ENCODE measurements around the gene CAMK2G.

GRCh38 chr10:73881221-73881919 is 7.0 kb upstream of the CAMK2G start:
- TF ChIP-seq KDM1A (IDR thresholded peaks at IDR 0.05; ENCODE audit: low read depth) (no peak), MYC (IDR thresholded peaks at IDR 0.05; ENCODE audit: borderline replicate concordance, low read length) (no peak), CTCF (IDR thresholded peaks at IDR 0.05) (no peak), CEBPB (IDR thresholded peaks at IDR 0.05) (no peak), SMC3 (IDR thresholded peaks at IDR 0.05) (no peak), RAD21 (conservative IDR thresholded peaks at IDR 0.05 in 1 of 2, IDR thresholded peaks at IDR 0.05 in 1 of 2) (no peak), JUN (IDR thresholded peaks at IDR 0.05) (no peak), ZSCAN20 (CRISPR knock-in tag; IDR thresholded peaks at IDR 0.05) (no peak)
- TF ChIP-seq, protein P1, sequence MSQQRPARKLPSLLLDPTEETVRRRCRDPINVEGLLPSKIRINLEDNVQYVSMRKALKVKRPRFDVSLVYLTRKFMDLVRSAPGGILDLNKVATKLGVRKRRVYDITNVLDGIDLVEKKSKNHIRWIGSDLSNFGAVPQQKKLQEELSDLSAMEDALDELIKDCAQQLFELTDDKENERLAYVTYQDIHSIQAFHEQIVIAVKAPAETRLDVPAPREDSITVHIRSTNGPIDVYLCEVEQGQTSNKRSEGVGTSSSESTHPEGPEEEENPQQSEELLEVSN (IDR thresholded peaks at IDR 0.05; ENCODE audit: borderline replicate concordance, low read depth) = no peak
- TF ChIP-seq, protein P2, sequence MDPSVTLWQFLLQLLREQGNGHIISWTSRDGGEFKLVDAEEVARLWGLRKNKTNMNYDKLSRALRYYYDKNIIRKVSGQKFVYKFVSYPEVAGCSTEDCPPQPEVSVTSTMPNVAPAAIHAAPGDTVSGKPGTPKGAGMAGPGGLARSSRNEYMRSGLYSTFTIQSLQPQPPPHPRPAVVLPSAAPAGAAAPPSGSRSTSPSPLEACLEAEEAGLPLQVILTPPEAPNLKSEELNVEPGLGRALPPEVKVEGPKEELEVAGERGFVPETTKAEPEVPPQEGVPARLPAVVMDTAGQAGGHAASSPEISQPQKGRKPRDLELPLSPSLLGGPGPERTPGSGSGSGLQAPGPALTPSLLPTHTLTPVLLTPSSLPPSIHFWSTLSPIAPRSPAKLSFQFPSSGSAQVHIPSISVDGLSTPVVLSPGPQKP (IDR thresholded peaks at IDR 0.05; ENCODE audit: low read depth, low read length) = no peak
